Right lobe of liver (tissue), 4 donors: Measurements from ENCODE around the gene TNFAIP8L3.

Experiments
- CTCF ChIP-seq, 4 donors: fragments of 200-600 bp in 3 of 4; fragments of 450-650 bp in 1 of 4; IDR thresholded peaks; one replicate each; pipeline versions ENCODE4 v1.5.1 to v1.8.0; 2016 to 2022; ENCODE audit warnings: antibody characterized with exemption in 4 of 4, mild to moderate bottlenecking in 2 of 4
- POLR2A ChIP-seq: fragments of 450-650 bp; IDR thresholded peaks from one replicate; pipeline ENCODE4 v1.6.1; 2017; ENCODE audit warnings: antibody characterized with exemption, mild to moderate bottlenecking
- donor health status: DM: no; HTN: no; CAD: no.
- donor health status: DM: no; HTN: no; CAD: no.
- donor health status: DM: no; HTN: yes; CAD: no.

- TF ChIP-seq POLR2A, result no peak
- no peak for TF ChIP-seq CTCF (IDR thresholded peaks at IDR 0.05)
Observed at GRCh38 chr15:51024735-51025453, 69.8 kb downstream of the TNFAIP8L3 start.
